Measurements from ENCODE around the gene MAP2K4.

GRCh38 chr17:12074346-12074745, 53.7 kb downstream of the MAP2K4 start:
- TF ChIP-seq EZH2 (IDR thresholded peaks at IDR 0.05) = no peak
- no peak for TF ChIP-seq CTCF (IDR thresholded peaks at IDR 0.05)
